PC-9 (cell line): ENCODE results near the gene TAS2R1. TPM values are rescaled to one million over a fixed set of nuclear protein-coding genes. Genes with fewer than 3 reads are reported as not detected.

Source experiments
- BruUV-seq: library from RNA; stranded (reverse); fragments of 400-500 nt; replicated peaks from 2 replicates; lab custom pipeline; 2021; lab: Mats Ljungman, UMichigan
- CTCF ChIA-PET: fragments of 300-600 bp; sonication (Branson Sonifier 250); formaldehyde crosslinking; loops from one replicate; lab custom pipeline; 2022; ENCODE audit warnings: antibody characterized with exemption; lab: Charles Lee
- POLR2A ChIA-PET: fragments of 300-600 bp; sonication (Branson Sonifier 250); formaldehyde crosslinking; loops from one replicate; lab custom pipeline; 2022; ENCODE audit warnings: antibody characterized with exemption; ENCODE audit not compliant: unreplicated experiment; lab: Charles Lee
- DNase-seq, 2 experiments: peaks; one replicate each; pipeline versions ENCODE4 v3.0.0 to v3.0.0-alpha.2; 2015 to 2022; ENCODE audit warnings: mixed read lengths in 1 of 2
- H2AFZ ChIP-seq: fragments of 200-600 bp; sonication (generic); 2 replicates; pipeline ENCODE4 v1.8.1; 2017; ENCODE audit warnings: antibody characterized with exemption
- H3F3A ChIP-seq: fragments of 200-600 bp; sonication (generic); 2 replicates; pipeline ENCODE4 v1.8.1; 2017; ENCODE audit warnings: antibody characterized with exemption, mild to moderate bottlenecking, low read depth; ENCODE audit not compliant: insufficient read depth
- H3K27ac ChIP-seq: fragments of 200-600 bp; sonication (generic); 2 replicates; pipeline ENCODE4 v1.6.1; 2016; ENCODE audit warnings: mixed run types
- H3K27me3 ChIP-seq: fragments of 200-600 bp; sonication (generic); 2 replicates; pipeline ENCODE4 v1.6.1; 2016; ENCODE audit warnings: low read depth, mixed run types; ENCODE audit not compliant: insufficient read depth
- H3K36me3 ChIP-seq: fragments of 200-600 bp; sonication (generic); 2 replicates; pipeline ENCODE4 v1.6.1; 2016; ENCODE audit warnings: low read depth, mixed run types
- H3K4me1 ChIP-seq: fragments of 200-600 bp; sonication (generic); replicated peaks from 2 replicates; pipeline ENCODE4 v1.6.1; 2016; ENCODE audit warnings: mixed run types; ENCODE audit not compliant: insufficient read depth
- H3K4me2 ChIP-seq: fragments of 200-600 bp; sonication (generic); 2 replicates; pipeline ENCODE4 v1.6.1; 2017; ENCODE audit warnings: mixed run types
- H3K4me3 ChIP-seq: fragments of 200-600 bp; sonication (generic); 2 replicates; pipeline ENCODE4 v1.6.1; 2016; ENCODE audit warnings: mixed run types
- H3K79me2 ChIP-seq: fragments of 200-600 bp; sonication (generic); 2 replicates; pipeline ENCODE4 v1.6.1; 2017; ENCODE audit warnings: low read depth, mixed run types
- H3K9me2 ChIP-seq: fragments of 200-600 bp; sonication (generic); 2 replicates; pipeline ENCODE4 v1.8.1; 2017; ENCODE audit warnings: mild to moderate bottlenecking; ENCODE audit not compliant: insufficient read depth
- H3K9me3 ChIP-seq: fragments of 200-600 bp; sonication (generic); 2 replicates; pipeline ENCODE4 v1.8.1; 2016; ENCODE audit warnings: low read depth; ENCODE audit not compliant: insufficient read depth
- H4K20me1 ChIP-seq: fragments of 200-600 bp; sonication (generic); 2 replicates; pipeline ENCODE4 v1.8.1; 2017; ENCODE audit not compliant: insufficient read depth
- CTCF ChIP-seq: fragments of 200-600 bp; sonication (generic); conservative IDR thresholded peaks from 2 replicates; pipeline ENCODE4 v1.6.1; 2017; ENCODE audit warnings: mixed run types, antibody characterized with exemption, mild to moderate bottlenecking, moderate library complexity
- EZH2 ChIP-seq: fragments of 200-600 bp; sonication (generic); IDR thresholded peaks from 2 replicates; pipeline ENCODE4 v1.8.0; 2017; ENCODE audit warnings: antibody characterized with exemption, low read depth
- intact Hi-C: fragments of 100-400 bp; cut with micrococcal nuclease; formaldehyde crosslinking; loops from one replicate; pipeline ENCODE4 v1.10.0; 2022; ENCODE audit not compliant: unreplicated experiment
- total RNA-seq: library from RNA; stranded (reverse); gene quantifications from 2 replicates; pipeline ENCODE4 v1.2.3, GENCODE V29; 2021

Gene TAS2R1
- total RNA-seq, 1 experiment from 2014 or later: not detected

GRCh38 chr5:9596824-9597223 lies 33.3 kb downstream of the TAS2R1 start:
- no peak for TF ChIP-seq CTCF
- no peak for TF ChIP-seq EZH2
- BruUV-seq: no TSS peak
- Histone ChIP-seq H3K27me3 (no peaks in the 10 kb centered on the region), H3F3A (no peaks in the 10 kb centered on the region), H3K27ac (no peak overlapping the region), H3K9me3 (no peaks in the 10 kb centered on the region), H2AFZ (no peak overlapping the region), H4K20me1 (no peaks in the 10 kb centered on the region), H3K4me3 (no peak overlapping the region), H3K36me3 (no peaks in the 10 kb centered on the region), H3K79me2 (no peaks in the 10 kb centered on the region), H3K4me2 (no peak overlapping the region), H3K4me1 (peaks cover 14% of the 10 kb centered on the region), H3K9me2 (no peaks in the 10 kb centered on the region)
- ChIA-PET CTCF (no interaction called here), POLR2A (no interaction called here)
- DNase-seq: no peak
- intact Hi-C loops: no loop called here

GRCh38 chr5:9596171-9596780 lies 33.9 kb downstream of the TAS2R1 start:
- Histone ChIP-seq H3K9me2 (no peaks in the 10 kb centered on the region), H2AFZ (no peak overlapping the region), H3F3A (no peaks in the 10 kb centered on the region), H3K4me2 (no peak overlapping the region), H3K4me1 (peaks cover 14% of the 10 kb centered on the region), H4K20me1 (no peaks in the 10 kb centered on the region), H3K36me3 (no peaks in the 10 kb centered on the region), H3K27ac (no peak overlapping the region), H3K79me2 (no peaks in the 10 kb centered on the region), H3K9me3 (no peaks in the 10 kb centered on the region), H3K27me3 (no peaks in the 10 kb centered on the region), H3K4me3 (no peak overlapping the region)
- POLR2A ChIA-PET: no interaction called here
- CTCF ChIA-PET: no interaction called here
- TF ChIP-seq EZH2 (no peak), CTCF (no peak)
- no peak for DNase-seq
- intact Hi-C loops: no loop called here
- no TSS peak for BruUV-seq

- no peaks in the 10 kb centered on the region for H3K36me3 ChIP-seq
- no TSS peak for BruUV-seq
- no peaks in the 10 kb centered on the region for H3F3A ChIP-seq
- no peak for DNase-seq
- no peak overlapping the region for H3K4me3 ChIP-seq
- ChIA-PET POLR2A (no interaction called here), CTCF (interaction anchor here (0.6 kb wide), 1 partner anchor 1269 kb away, joined by 7 read pairs; no protein-coding TSS in a partner anchor)
- no peak overlapping the region for H3K4me2 ChIP-seq
- no peaks in the 10 kb centered on the region for H3K9me2 ChIP-seq
- no peaks in the 10 kb centered on the region for H4K20me1 ChIP-seq
- H3K27me3 ChIP-seq: no peaks in the 10 kb centered on the region
- no peak overlapping the region for H3K27ac ChIP-seq
- H2AFZ ChIP-seq: no peak overlapping the region
- no peak for TF ChIP-seq CTCF
- no peak for TF ChIP-seq EZH2
- H3K9me3 ChIP-seq: no peaks in the 10 kb centered on the region
- peaks cover 14% of the 10 kb centered on the region for H3K4me1 ChIP-seq
- no peaks in the 10 kb centered on the region for H3K79me2 ChIP-seq
- intact Hi-C loops: no loop called here
Measured at GRCh38 chr5:9594913-9595312, 35.2 kb downstream of the TAS2R1 start.
